GM21576 (cell line): ENCODE measurements around the gene RASSF10.

ENCODE experiments used
- ATAC-seq: cut with Tn5 transposase; IDR thresholded peaks from one replicate; pipeline ENCODE4 v1.9.1; 2021; ENCODE audit warnings: mild to moderate bottlenecking, moderate library complexity; ENCODE audit not compliant: unreplicated experiment

The RASSF10 gene

DNA sequence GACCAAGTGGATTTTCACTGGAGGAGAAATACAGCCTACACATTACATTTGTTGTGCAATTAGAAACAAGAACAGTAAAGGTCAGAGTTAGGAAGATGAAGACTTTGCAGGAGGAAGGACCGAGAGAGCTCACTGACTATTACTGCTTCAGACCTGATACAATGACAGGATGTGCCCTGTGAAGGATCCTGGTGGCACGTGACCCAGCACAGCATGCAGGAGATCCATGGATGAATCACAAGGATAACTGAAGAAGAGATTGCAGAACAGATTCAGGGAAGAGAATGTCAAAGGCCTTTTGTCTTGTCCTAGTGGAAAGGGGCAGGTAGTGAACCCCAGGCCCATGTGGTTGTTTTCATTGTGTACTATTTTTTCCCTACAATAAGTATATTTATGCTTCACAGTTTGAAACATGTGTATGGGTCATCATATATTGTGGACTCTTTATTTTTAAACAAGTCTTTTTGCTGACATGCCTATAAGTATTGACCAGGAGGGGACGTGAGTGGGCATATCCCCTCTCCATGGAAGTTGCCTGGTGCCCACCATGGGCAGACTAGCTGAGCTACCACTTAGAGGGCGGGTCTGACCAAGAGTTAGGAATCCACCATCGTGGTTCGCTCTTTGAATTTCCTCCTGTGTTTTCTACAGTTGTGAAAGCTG lies 44.3 kb downstream of the RASSF10 start:
- ATAC-seq: no peak

- no peak for ATAC-seq
Measured at GRCh38 chr11:13054278-13054677, 45.2 kb downstream of the RASSF10 start.

DNA sequence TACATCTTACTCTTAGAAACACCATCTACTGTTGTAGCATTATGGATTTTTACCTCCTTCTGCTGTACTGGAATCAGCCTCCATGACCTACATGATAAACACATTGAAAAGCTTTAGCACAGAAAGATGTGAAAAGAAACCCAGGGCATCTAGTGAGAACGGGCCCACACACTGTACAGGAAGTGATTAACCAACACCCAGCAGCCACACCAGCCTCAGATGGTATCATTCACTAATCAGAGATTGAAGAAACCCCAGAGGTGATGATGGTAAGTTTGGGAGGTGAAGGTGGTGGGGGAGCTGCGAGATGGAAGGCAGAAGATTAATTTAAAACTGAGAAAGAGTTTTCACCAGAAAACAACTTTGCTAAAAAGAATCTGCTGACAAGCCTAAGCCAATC lies 46.1 kb downstream of the RASSF10 start:
- ATAC-seq: no peak

- ATAC-seq: no peak
Measured at GRCh38 chr11:13061294-13061990, 52.3 kb downstream of the RASSF10 start.
